Body of pancreas (tissue), 4 donors: Measurements from ENCODE around the gene MMP13.

Experiments used
- POLR2A ChIP-seq, 3 donors: fragments of 450-650 bp; IDR thresholded peaks; one replicate each; pipeline ENCODE4 v1.6.1; 2016; ENCODE audit warnings: antibody characterized with exemption in 3 of 3, mild to moderate bottlenecking in 2 of 3
- TF ChIP-seq, protein P1 (sequence below), 7 experiments: fragments of 450-650 bp in 4 of 7; fragments of 200-600 bp in 3 of 7; sonication (generic) in 3 of 7; IDR thresholded peaks; one replicate each; pipeline ENCODE4 v1.5.1; 2016 to 2019; ENCODE audit warnings: antibody characterized with exemption in 7 of 7

DNA sequence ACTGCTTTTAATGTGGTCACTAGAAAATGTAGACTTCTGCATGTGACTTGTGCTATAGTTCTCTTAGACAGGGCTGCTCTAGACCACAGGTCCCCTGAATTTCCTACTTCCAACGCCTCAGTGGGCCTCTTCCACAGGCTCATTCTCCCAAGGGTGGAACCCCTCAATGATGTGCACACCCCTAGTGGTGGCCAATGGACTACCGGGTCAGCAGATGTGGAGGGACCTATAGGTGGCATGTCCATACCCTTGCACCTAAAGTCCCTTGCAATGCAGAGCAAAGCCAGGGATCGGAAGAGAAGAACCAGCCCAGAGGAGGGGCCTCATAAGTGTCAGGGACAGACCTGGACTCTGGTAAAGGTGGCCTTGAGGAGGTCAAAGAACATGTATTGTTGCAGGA, 20.0 kb downstream of the MMP13 start:
- TF ChIP-seq, protein P1, sequence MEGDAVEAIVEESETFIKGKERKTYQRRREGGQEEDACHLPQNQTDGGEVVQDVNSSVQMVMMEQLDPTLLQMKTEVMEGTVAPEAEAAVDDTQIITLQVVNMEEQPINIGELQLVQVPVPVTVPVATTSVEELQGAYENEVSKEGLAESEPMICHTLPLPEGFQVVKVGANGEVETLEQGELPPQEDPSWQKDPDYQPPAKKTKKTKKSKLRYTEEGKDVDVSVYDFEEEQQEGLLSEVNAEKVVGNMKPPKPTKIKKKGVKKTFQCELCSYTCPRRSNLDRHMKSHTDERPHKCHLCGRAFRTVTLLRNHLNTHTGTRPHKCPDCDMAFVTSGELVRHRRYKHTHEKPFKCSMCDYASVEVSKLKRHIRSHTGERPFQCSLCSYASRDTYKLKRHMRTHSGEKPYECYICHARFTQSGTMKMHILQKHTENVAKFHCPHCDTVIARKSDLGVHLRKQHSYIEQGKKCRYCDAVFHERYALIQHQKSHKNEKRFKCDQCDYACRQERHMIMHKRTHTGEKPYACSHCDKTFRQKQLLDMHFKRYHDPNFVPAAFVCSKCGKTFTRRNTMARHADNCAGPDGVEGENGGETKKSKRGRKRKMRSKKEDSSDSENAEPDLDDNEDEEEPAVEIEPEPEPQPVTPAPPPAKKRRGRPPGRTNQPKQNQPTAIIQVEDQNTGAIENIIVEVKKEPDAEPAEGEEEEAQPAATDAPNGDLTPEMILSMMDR (IDR thresholded peaks at IDR 0.05), result no peak
- no peak for TF ChIP-seq POLR2A (IDR thresholded peaks at IDR 0.05)
